ENCODE measurements around the gene CPSF4L. TPM values are rescaled to one million over a fixed set of nuclear protein-coding genes. Genes with fewer than 3 reads are reported as not detected.

CPSF4L gene
- total and polyA plus RNA-seq, 2 experiments from 2014 or later, result not detected

DNA sequence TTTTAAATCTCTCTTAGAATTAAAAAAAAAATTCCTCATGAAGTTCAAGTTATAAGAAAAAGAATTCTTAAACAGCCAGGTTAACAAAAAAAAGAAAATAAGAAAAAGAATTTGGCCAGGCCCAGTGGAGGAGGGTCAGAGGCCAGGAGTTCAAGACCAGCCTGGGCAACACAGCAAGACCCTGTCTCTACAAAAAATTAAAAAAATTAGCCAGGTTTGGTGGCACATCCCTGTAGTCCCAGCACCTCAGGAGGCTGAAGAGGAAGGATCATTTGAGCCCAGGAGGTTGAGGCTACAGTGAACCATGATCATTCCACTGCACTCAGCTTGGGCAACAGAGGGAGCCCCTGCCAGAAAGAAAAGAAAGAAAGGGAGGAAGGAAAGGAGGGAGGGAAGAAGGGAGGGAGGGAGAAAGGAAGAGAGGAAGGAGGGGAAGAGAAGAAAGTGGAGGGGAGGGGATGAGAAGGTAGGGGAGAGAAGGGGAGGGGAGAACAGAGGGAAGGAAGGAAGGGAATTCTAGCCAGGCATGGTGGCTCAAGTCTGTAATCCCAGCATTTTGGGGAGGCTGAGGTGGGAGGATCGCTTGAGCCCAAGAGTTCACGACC is 38.0 kb downstream of the CPSF4L start:
- Histone ChIP-seq H3K4me3 (no peak overlapping the region), H3K27ac (no peak overlapping the region), H3K9me3 (ENCODE audit: low read depth) (no peaks in the 10 kb centered on the region), H3K27me3 (no peaks in the 10 kb centered on the region), H3K4me1 (ENCODE audit: low read depth) (no peaks in the 10 kb centered on the region), H3K36me3 (peaks cover 3% of the 10 kb centered on the region)
- TF ChIP-seq, protein P1, sequence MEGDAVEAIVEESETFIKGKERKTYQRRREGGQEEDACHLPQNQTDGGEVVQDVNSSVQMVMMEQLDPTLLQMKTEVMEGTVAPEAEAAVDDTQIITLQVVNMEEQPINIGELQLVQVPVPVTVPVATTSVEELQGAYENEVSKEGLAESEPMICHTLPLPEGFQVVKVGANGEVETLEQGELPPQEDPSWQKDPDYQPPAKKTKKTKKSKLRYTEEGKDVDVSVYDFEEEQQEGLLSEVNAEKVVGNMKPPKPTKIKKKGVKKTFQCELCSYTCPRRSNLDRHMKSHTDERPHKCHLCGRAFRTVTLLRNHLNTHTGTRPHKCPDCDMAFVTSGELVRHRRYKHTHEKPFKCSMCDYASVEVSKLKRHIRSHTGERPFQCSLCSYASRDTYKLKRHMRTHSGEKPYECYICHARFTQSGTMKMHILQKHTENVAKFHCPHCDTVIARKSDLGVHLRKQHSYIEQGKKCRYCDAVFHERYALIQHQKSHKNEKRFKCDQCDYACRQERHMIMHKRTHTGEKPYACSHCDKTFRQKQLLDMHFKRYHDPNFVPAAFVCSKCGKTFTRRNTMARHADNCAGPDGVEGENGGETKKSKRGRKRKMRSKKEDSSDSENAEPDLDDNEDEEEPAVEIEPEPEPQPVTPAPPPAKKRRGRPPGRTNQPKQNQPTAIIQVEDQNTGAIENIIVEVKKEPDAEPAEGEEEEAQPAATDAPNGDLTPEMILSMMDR (IDR thresholded peaks at IDR 0.05; ENCODE audit: low read depth, low read length), result no peak
- DNase-seq (ENCODE audit: low read depth in 1 of 2, low spot score in 1 of 2), result no peak

DNA sequence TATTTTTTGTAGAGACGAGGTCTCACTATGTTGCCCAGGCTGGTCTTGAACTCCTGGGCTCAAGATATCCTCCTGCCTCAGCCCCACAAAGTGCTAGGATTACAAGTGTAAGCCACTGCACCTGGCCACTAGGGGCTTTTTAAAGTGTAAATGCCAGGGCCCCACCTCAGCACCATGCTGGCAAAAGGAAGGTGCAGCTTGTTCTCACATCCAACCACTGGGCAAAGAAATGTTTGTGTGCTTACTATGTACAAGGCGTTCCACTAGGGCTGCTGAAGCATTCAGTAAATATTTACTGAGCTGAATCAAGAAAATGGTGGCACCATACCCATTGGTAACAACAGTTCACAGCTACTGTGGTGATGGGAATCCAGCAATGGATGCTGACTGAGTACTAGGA is 46.2 kb downstream of the CPSF4L start:
- TF ChIP-seq, protein P1 (IDR thresholded peaks at IDR 0.05; ENCODE audit: low read depth, low read length), result no peak
- Histone ChIP-seq H3K4me1 (ENCODE audit: low read depth) (no peaks in the 10 kb centered on the region), H3K27me3 (no peaks in the 10 kb centered on the region), H3K36me3 (peaks cover 3% of the 10 kb centered on the region), H3K9me3 (ENCODE audit: low read depth) (no peaks in the 10 kb centered on the region), H3K4me3 (no peak overlapping the region), H3K27ac (no peak overlapping the region)
- no peak for DNase-seq (ENCODE audit: low read depth in 1 of 2, low spot score in 1 of 2)

DNA sequence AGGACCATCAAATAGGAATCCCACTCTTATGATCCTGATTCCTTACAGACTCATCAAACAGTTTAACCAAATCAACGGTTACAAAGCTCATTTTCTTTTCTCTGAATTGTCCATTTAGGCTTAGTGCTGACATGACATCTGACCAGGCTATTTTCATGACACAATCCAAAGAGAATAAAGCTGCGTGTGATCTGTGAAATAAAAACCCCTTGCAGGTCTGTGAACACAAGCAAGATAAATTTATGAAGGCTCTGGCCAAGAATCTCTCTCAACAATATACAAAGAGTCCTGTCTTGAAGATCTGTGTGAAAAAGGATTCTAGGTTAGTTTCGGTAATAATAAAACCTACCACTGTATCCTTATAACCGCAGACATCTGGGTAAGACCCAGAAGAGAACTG is 46.8 kb downstream of the CPSF4L start:
- TF ChIP-seq, protein P1 (IDR thresholded peaks at IDR 0.05; ENCODE audit: low read depth, low read length), result no peak
- Histone ChIP-seq H3K36me3 (peaks cover under 1% of the 10 kb centered on the region), H3K27ac (no peak overlapping the region), H3K9me3 (ENCODE audit: low read depth) (no peaks in the 10 kb centered on the region), H3K4me3 (no peak overlapping the region), H3K4me1 (ENCODE audit: low read depth) (no peaks in the 10 kb centered on the region), H3K27me3 (no peaks in the 10 kb centered on the region)
- no peak for DNase-seq (ENCODE audit: low read depth in 1 of 2, low spot score in 1 of 2)

DNA sequence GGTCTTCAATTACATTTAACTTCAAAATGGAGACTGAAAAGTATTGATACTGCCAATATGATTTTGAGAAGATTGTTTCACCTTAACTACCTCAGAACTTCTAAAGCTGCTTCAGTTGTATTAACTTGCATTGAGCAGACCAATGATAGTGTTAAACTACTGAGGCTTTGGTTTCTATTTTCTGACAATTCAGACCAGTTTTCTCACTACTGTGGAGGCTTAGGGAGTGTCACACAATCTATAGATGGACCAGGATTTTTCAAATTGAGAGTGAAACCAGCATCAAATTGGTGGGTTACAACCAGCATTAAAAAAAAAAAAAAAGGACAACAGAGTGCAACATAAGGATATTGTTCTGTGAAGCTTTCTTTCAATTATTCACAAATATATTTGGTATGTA is 47.7 kb downstream of the CPSF4L start:
- no peaks in the 10 kb centered on the region for H3K4me1 ChIP-seq (ENCODE audit: low read depth)
- no peak overlapping the region for H3K27ac ChIP-seq
- H3K36me3 ChIP-seq, result peaks cover 9% of the 10 kb centered on the region
- no peak overlapping the region for H3K4me3 ChIP-seq
- no peaks in the 10 kb centered on the region for H3K27me3 ChIP-seq
- TF ChIP-seq, protein P1 (IDR thresholded peaks at IDR 0.05; ENCODE audit: low read depth, low read length), result no peak
- no peaks in the 10 kb centered on the region for H3K9me3 ChIP-seq (ENCODE audit: low read depth)
- DNase-seq (ENCODE audit: low read depth in 1 of 2, low spot score in 1 of 2), result no peak

DNA sequence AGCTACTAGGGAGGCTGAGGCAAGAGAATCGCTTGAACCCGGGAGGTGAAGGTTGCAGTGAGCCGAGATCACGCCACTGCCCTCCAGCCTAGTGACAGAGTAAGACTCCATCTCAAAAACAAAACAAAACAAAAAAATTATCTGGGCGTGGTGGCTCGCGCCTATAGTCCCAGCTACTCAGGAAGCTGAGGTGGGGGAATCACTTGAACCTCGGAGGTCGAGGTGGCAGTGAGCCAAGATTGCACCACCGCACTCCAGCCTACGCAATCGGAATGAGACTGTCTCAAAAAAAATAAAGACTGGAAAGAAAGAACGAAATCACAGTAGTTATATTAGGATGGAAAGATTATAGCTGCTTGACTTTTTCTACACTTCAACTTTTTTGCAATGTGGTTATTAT is 49.9 kb downstream of the CPSF4L start:
- peak in 1 of 2 donors; percentile 54 for DNase-seq (ENCODE audit: low read depth in 1 of 2, low spot score in 1 of 2)
- H3K9me3 ChIP-seq (ENCODE audit: low read depth), result no peaks in the 10 kb centered on the region
- H3K27ac ChIP-seq, result no peak overlapping the region
- H3K4me1 ChIP-seq (ENCODE audit: low read depth), result no peaks in the 10 kb centered on the region
- H3K4me3 ChIP-seq, result no peak overlapping the region
- peaks cover 26% of the 10 kb centered on the region for H3K36me3 ChIP-seq
- TF ChIP-seq, protein P1 (IDR thresholded peaks at IDR 0.05; ENCODE audit: low read depth, low read length), result no peak
- no peaks in the 10 kb centered on the region for H3K27me3 ChIP-seq
